Activated CD4-positive, alpha-beta T cell treated with anti-CD3 and anti-CD28 coated beads, Interleukin-2, amount 10 ng/mL, durations not matched to agents 24 days and 14 days (primary cell): ENCODE results near the gene TBC1D25. TPM values are rescaled to one million over a fixed set of nuclear protein-coding genes. Genes with fewer than 3 reads are reported as not detected.

Experiments
- DNase-seq: peaks from one replicate; pipeline ENCODE4 v3.0.0; 2022
- H3K27ac Mint-ChIP-seq: one replicate; pipeline ENCODE4 v1.8.0; 2022; ENCODE audit warnings: mild to moderate bottlenecking, mixed read lengths
- H3K27me3 Mint-ChIP-seq: one replicate; pipeline ENCODE4 v1.8.0; 2022; ENCODE audit warnings: mixed read lengths
- H3K36me3 Mint-ChIP-seq: one replicate; pipeline ENCODE4 v1.8.0; 2022; ENCODE audit warnings: low read depth, mild to moderate bottlenecking, mixed read lengths
- H3K4me1 Mint-ChIP-seq: one replicate; pipeline ENCODE4 v1.8.0; 2021; ENCODE audit warnings: mixed read lengths
- H3K4me3 Mint-ChIP-seq: one replicate; pipeline ENCODE4 v1.8.0; 2022; ENCODE audit warnings: mild to moderate bottlenecking, moderate library complexity, mixed read lengths
- H3K9me3 Mint-ChIP-seq: one replicate; pipeline ENCODE4 v1.8.0; 2021; ENCODE audit warnings: mixed read lengths
- intact Hi-C: fragments of 100-400 bp; cut with micrococcal nuclease; formaldehyde crosslinking; loops from one replicate; pipeline ENCODE4 v1.15.1; 2023
- total RNA-seq: library from RNA; stranded (reverse); gene quantifications from 2 replicates; pipeline ENCODE4 v1.2.3, GENCODE V29; 2022

Gene TBC1D25
- total RNA-seq, 1 donor from 2014 or later = 15.9 TPM

DNA sequence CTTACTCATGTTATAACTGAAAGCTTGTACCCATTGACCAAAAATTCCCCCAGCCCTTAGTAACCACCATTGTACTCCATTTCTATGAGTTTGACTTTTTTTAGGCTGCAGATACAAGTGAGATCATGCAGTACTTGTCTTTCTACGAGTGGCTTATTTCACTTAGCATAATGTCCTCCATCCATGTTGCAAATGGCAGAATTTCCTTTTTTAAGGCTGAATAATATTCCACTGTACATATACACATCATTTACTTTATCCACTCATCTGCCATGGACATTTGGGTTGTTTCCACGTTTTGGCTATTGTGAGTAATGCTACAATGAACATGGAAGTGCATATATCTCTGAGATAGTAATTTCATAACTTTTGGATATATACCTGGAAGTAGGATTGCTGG, 45.2 kb downstream of the TBC1D25 start:
- Mint-ChIP-seq H3K27me3 (peaks cover 2% of the 10 kb centered on the region), H3K36me3 (peaks cover 3% of the 10 kb centered on the region), H3K27ac (no peak overlapping the region), H3K9me3 (no peaks in the 10 kb centered on the region), H3K4me1 (no peaks in the 10 kb centered on the region), H3K4me3 (no peak overlapping the region)
- intact Hi-C loops = no loop called here
- no peak for DNase-seq

DNA sequence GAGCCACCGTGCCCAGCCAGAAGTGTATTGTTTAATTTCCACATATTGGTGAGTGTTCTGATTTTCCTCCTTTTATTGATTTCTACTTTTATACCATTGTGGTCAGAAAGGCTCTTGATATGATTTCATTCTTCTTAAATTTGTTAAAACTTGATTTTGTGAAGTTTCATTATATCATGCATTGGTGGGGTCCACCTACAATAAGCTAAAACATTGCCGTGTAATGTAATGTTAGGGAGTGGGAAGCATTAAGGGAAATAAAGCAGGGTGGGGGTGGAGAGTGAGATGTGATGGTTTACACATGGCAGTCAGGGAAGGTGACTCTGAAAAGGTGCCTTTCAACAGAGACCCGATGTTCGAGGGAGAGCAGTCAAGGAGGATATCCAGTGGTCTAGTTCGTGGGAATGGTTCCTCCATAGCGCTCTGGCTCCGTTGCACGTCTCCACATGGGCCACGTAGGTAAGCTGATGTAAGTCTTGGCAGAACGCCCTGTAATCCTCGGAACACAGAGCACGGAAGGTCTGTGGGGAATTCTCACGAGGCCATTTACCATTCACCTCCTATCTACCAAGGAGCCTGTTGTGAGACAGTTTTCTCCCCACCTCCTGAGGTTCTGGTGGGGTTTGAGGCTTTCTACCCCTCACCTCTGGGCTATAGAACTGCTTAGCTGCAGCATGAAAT, 50.1 kb downstream of the TBC1D25 start:
- no peaks in the 10 kb centered on the region for H3K9me3 Mint-ChIP-seq
- H3K27me3 Mint-ChIP-seq = peaks cover 2% of the 10 kb centered on the region
- no peak for DNase-seq
- no peak overlapping the region for H3K27ac Mint-ChIP-seq
- H3K4me3 Mint-ChIP-seq = no peak overlapping the region
- no peaks in the 10 kb centered on the region for H3K36me3 Mint-ChIP-seq
- peaks cover 3% of the 10 kb centered on the region for H3K4me1 Mint-ChIP-seq
- intact Hi-C loops = no loop called here

- Mint-ChIP-seq H3K4me3 (no peak overlapping the region), H3K4me1 (peaks cover 3% of the 10 kb centered on the region), H3K27ac (no peak overlapping the region), H3K27me3 (peaks cover 2% of the 10 kb centered on the region), H3K36me3 (no peaks in the 10 kb centered on the region), H3K9me3 (no peaks in the 10 kb centered on the region)
- no peak for DNase-seq
- intact Hi-C loops = no loop called here
These were observed 50.9 kb downstream of the TBC1D25 start for GRCh38 chrX:48590203-48591103.

DNA sequence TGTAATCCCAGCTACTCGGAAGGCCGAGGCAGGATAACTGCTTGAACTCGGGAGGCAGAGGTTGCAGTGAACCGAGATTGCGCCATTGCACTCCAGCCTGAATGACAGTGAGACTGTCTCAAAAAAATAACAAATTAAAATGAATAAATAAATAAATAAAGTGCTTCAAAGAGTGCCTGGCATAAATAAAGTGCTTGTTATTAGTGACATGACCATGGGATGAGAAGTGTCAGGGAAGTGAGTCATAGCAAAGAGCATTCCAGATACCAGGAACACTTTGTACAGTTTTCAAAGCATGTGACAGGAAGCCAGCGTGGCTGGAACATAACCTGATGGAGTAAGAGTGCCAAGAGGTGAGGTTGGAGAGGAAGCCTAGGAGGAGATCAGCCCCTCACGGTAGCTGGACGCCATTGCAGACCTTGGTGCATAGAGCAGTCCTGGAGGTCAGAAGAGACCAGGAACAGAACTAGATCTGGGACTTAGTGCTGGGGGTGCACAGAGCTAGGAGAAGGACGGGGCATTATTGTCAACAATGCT, 51.8 kb downstream of the TBC1D25 start:
- intact Hi-C loops = no loop called here
- peaks cover 2% of the 10 kb centered on the region for H3K27me3 Mint-ChIP-seq

DNA sequence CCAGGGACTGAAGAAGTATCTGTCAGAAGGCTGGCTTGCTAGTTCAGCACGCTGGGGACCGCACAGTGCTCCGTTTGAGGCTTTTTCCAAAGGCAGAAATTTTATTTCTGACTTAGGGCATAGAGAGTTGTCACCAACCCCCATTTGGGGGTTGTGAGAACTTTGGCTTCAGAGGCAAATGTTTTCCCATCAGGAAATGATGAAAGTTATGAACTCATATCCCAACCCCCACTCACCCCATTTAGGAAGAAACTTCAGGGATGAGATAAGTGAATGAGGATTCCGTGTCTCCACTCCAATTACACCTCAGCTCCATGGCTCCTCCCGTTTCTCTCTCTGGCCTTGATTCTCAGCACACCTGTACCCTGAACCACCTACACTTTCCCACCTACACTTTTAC, 53.5 kb downstream of the TBC1D25 start:
- peaks cover 3% of the 10 kb centered on the region for H3K27me3 Mint-ChIP-seq
- DNase-seq = no peak
- H3K9me3 Mint-ChIP-seq = peaks cover 3% of the 10 kb centered on the region
- H3K4me3 Mint-ChIP-seq = no peak overlapping the region
- peaks cover 3% of the 10 kb centered on the region for H3K36me3 Mint-ChIP-seq
- intact Hi-C loops = no loop called here
- no peak overlapping the region for H3K27ac Mint-ChIP-seq
- H3K4me1 Mint-ChIP-seq = peaks cover 10% of the 10 kb centered on the region

More for the DNA sequence above, 51.8 kb downstream of the TBC1D25 start:
- Mint-ChIP-seq H3K4me3 (no peak overlapping the region), H3K27ac (no peak overlapping the region), H3K4me1 (peaks cover 3% of the 10 kb centered on the region), H3K36me3 (no peaks in the 10 kb centered on the region), H3K9me3 (no peaks in the 10 kb centered on the region)
- no peak for DNase-seq

DNA sequence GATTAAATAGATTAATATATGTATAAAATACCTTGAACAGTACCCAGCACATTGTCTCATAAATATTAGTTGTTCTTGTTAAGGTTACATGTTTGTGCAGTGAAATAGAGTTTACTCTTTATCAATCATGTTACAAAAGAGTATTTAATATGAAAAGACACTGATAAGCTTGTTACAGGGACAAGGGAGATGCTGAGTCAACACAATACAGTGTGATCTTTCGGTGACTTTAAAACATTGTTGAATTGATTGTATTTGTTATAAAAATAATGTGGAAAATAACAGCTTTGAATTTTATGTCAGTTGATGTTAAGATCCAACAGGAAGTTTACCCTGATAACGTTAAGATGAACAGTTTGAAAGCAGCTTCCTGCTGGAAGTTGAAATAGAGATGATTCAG, 56.4 kb downstream of the TBC1D25 start:
- Mint-ChIP-seq H3K36me3 (peaks cover 8% of the 10 kb centered on the region), H3K27me3 (peaks cover 2% of the 10 kb centered on the region), H3K27ac (no peak overlapping the region), H3K4me3 (no peak overlapping the region), H3K4me1 (peaks cover 16% of the 10 kb centered on the region), H3K9me3 (peaks cover 3% of the 10 kb centered on the region)
- intact Hi-C loops = no loop called here
- no peak for DNase-seq

DNA sequence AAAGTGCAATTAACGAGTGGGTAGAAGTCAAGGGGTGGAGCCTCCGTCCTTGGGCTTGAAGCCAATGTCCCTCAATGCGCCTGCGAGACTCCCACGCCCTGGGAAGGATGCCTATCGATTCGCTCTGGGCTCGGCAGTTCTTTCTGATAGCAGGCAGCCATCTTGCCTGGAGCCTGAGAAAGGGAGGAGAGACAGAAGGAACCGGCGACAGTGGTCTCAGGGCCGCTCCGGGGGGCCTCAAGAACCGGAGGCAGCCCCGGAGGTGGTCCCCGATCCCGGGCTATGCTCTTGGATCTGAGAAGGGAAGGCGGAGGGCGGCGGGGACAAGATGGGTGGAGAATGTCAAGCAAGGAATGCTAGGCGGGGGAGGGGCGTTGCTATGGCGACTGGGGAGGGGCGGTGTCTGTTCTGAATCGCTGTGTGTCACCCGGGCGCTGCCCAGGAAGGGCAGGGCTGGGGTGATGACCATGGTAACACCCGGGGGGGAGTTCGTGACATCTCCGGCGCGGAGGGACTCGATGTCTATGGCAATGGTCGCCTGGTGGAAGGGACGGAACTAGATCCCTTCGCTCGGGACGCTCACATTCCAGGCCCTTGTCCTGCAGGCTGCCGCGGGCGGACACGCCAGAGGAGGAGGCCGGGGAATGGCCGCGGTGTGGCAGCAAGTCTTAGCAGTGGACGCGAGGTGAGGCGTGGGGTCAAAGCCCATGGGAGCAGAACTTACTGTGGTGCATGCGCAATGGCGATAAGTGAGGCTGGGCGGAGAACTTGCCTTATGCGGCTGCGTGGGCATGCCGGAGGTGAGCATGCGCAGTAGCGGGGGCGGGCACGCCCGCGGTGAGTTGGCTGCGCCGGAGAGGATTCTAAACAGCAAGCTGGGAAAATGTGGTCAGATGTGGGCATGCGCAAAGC, 58.1 kb downstream of the TBC1D25 start, which contains the start of gene WDR13:
Gene WDR13, plus strand, starts transcription at position 140 of the 912 bp plus-strand sequence. Its CDS starts 505 bp downstream, at position 645.
- intact Hi-C loops = loop anchor here (1.0 kb wide), 2 partner anchors 23 to 122 kb away; partner anchors contain the start of gene RBM3
- Mint-ChIP-seq H3K27ac (peak within 1 kb of the TSS; percentile 100), H3K27me3 (peaks cover 2% of the 10 kb centered on the region), H3K36me3 (peaks cover 12% of the 10 kb centered on the region), H3K9me3 (peaks cover 3% of the 10 kb centered on the region), H3K4me1 (peaks cover 13% of the 10 kb centered on the region), H3K4me3 (peak within 1 kb of the TSS; percentile 98)
- DNase-seq = peak; percentile 97

- H3K9me3 Mint-ChIP-seq = peaks cover 3% of the 10 kb centered on the region
- DNase-seq = no peak
- H3K36me3 Mint-ChIP-seq = peaks cover 15% of the 10 kb centered on the region
- H3K4me3 Mint-ChIP-seq = peak overlapping the region; percentile 98
- H3K4me1 Mint-ChIP-seq = peaks cover 13% of the 10 kb centered on the region
- H3K27me3 Mint-ChIP-seq = peaks cover 2% of the 10 kb centered on the region
- peak overlapping the region; percentile 100 for H3K27ac Mint-ChIP-seq
- intact Hi-C loops = no loop called here
These were observed 59.1 kb downstream of the TBC1D25 start for GRCh38 chrX:48598614-48599013.

GRCh38 chrX:48599341-48599740, 59.8 kb downstream of the TBC1D25 start:
- no peak overlapping the region for H3K27ac Mint-ChIP-seq
- DNase-seq = no peak
- no peak overlapping the region for H3K4me3 Mint-ChIP-seq
- intact Hi-C loops = no loop called here
- peaks cover 15% of the 10 kb centered on the region for H3K36me3 Mint-ChIP-seq
- H3K4me1 Mint-ChIP-seq = peaks cover 13% of the 10 kb centered on the region
- peaks cover 3% of the 10 kb centered on the region for H3K9me3 Mint-ChIP-seq
- H3K27me3 Mint-ChIP-seq = peaks cover 2% of the 10 kb centered on the region

DNA sequence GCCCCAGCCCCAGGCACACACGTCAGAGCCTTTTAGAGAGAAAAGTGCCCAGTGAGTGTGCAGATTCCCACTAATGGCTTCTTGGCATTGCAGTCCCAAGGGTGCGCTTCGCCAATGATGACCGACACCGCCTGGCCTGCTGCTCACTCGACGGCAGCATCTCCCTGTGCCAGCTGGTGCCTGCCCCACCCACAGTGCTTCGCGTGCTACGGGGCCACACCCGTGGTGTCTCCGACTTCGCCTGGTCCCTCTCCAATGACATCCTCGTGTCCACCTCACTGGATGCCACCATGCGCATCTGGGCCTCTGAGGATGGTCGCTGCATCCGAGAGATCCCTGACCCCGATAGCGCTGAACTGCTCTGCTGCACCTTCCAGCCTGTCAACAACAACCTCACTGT, 60.7 kb downstream of the TBC1D25 start:
- Mint-ChIP-seq H3K4me3 (no peak overlapping the region), H3K4me1 (peaks cover 13% of the 10 kb centered on the region), H3K9me3 (peaks cover 3% of the 10 kb centered on the region), H3K27me3 (peaks cover 2% of the 10 kb centered on the region), H3K27ac (no peak overlapping the region), H3K36me3 (peaks cover 16% of the 10 kb centered on the region)
- DNase-seq = no peak
- intact Hi-C loops = no loop called here

DNA sequence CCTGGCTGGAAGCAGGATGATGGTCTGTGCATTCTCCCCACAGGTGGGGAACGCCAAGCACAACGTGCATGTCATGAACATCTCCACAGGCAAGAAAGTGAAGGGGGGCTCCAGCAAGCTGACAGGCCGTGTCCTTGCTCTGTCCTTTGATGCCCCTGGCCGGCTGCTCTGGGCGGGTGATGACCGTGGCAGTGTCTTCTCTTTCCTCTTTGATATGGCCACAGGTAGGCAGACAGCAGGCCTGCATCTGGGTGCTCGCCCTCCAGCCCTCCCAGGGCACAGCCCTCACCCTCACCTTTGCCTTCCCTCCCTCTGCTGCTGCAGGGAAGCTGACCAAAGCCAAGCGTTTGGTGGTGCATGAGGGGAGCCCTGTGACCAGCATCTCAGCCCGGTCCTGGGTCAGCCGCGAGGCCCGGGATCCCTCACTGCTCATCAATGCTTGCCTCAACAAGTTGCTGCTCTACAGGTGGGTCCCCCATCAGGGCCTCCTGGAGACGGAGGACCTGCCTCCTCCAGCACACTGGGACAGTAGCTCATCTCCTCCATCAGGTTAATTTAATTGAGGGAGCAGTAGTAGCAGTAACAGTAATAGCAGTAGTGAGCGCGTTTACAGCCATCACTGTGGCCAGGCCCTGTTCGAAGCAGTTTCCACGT, 62.4 kb downstream of the TBC1D25 start:
- peaks cover 3% of the 10 kb centered on the region for H3K9me3 Mint-ChIP-seq
- no peak overlapping the region for H3K27ac Mint-ChIP-seq
- peaks cover 20% of the 10 kb centered on the region for H3K36me3 Mint-ChIP-seq
- H3K4me3 Mint-ChIP-seq = no peak overlapping the region
- peaks cover 2% of the 10 kb centered on the region for H3K27me3 Mint-ChIP-seq
- intact Hi-C loops = no loop called here
- DNase-seq = no peak
- peaks cover 13% of the 10 kb centered on the region for H3K4me1 Mint-ChIP-seq

- DNase-seq = no peak
- peaks cover 16% of the 10 kb centered on the region for H3K36me3 Mint-ChIP-seq
- no peak overlapping the region for H3K4me3 Mint-ChIP-seq
- intact Hi-C loops = no loop called here
- no peak overlapping the region for H3K27ac Mint-ChIP-seq
- no peaks in the 10 kb centered on the region for H3K9me3 Mint-ChIP-seq
- H3K27me3 Mint-ChIP-seq = no peaks in the 10 kb centered on the region
- H3K4me1 Mint-ChIP-seq = no peaks in the 10 kb centered on the region
These were observed 65.2 kb downstream of the TBC1D25 start for GRCh38 chrX:48604701-48605100.

DNA sequence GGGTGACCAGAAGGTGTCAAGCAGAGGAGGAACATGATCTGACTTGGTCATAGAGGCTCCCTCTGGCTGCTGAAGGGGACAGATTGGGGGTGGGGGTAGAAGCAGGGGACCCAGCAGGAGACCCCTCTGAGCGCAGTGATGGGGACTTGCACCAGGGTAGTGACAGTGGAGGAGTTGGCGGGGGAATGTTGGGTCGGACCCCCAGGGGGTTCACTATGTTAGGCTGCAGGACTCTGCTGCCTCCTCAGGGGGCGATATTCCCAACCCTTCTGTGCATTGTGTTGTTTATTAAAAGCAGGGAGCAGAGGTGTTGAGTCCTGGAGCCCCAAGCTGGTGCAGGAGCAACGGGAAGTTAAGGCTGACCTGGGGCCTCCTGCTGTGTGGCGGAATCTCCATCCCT, 66.6 kb downstream of the TBC1D25 start:
- no peaks in the 10 kb centered on the region for H3K27me3 Mint-ChIP-seq

More for the DNA sequence above, 66.6 kb downstream of the TBC1D25 start:
- intact Hi-C loops = no loop called here
- no peak overlapping the region for H3K4me3 Mint-ChIP-seq
- H3K9me3 Mint-ChIP-seq = no peaks in the 10 kb centered on the region
- peaks cover 12% of the 10 kb centered on the region for H3K36me3 Mint-ChIP-seq
- no peak overlapping the region for H3K27ac Mint-ChIP-seq
- DNase-seq = no peak
- no peaks in the 10 kb centered on the region for H3K4me1 Mint-ChIP-seq
